CD4-positive, alpha-beta T cell (primary cell): ENCODE data around the gene CDC40. TPM values are rescaled to one million over a fixed set of nuclear protein-coding genes. Genes with fewer than 3 reads are reported as not detected.

Source experiments
- ATAC-seq: fragments of 200-7000 bp; cut with Tn5 transposase; one replicate; pipeline ENCODE4 v1.10.0; 2022; ENCODE audit warnings: mild to moderate bottlenecking; ENCODE audit not compliant: poor library complexity
- CTCF ChIA-PET: fragments of 350-600 bp; sonication (Branson Sonifier 250); formaldehyde crosslinking; loops from one replicate; lab custom pipeline; 2021; ENCODE audit warnings: antibody characterized with exemption, inconsistent platforms; lab: Charles Lee
- POLR2A ChIA-PET: fragments of 350-600 bp; sonication (Branson Sonifier 250); formaldehyde crosslinking; loops from one replicate; lab custom pipeline; 2021; ENCODE audit warnings: antibody characterized with exemption, inconsistent platforms; lab: Charles Lee
- DNase-seq, 14 experiments: peaks; one replicate each; pipeline ENCODE4 v3.0.0-alpha.2; 2013 to 2020; ENCODE audit warnings: mixed read lengths in 2 of 14
- H3K27ac ChIP-seq, 2 donors: one replicate each; pipeline versions ENCODE4 v1.5.1 to v1.7.0; 2013; ENCODE audit warnings: low read length in 2 of 2, low read depth in 1 of 2, mild to moderate bottlenecking in 1 of 2
- H3K27me3 ChIP-seq, 2 experiments: 1 replicate in 1 of 2; 2 replicates in 1 of 2; pipeline versions ENCODE4 v1.6.1 to v1.7.0; 2013; ENCODE audit warnings: low read length in 2 of 2, control low read depth in 1 of 2, mild to moderate bottlenecking in 1 of 2, moderate library complexity in 1 of 2; ENCODE audit not compliant: insufficient read depth in 2 of 2, control insufficient read depth in 1 of 2
- H3K36me3 ChIP-seq: one replicate; pipeline ENCODE4 v1.6.1; 2013; ENCODE audit warnings: low read length, control low read depth; ENCODE audit not compliant: insufficient read depth
- H3K4me1 ChIP-seq: one replicate; pipeline ENCODE4 v1.6.1; 2013; ENCODE audit warnings: low read length, control low read depth; ENCODE audit not compliant: insufficient read depth
- H3K4me3 ChIP-seq: one replicate; pipeline ENCODE4 v1.5.1; 2013; ENCODE audit warnings: mild to moderate bottlenecking, low read length, moderate library complexity
- H3K9me3 ChIP-seq, 2 experiments: 1 replicate in 1 of 2; 2 replicates in 1 of 2; pipeline versions ENCODE4 v1.6.1 to v1.7.0; 2013; ENCODE audit warnings: low read length in 2 of 2, mild to moderate bottlenecking in 2 of 2, control low read depth in 1 of 2, moderate library complexity in 1 of 2; ENCODE audit not compliant: control insufficient read depth in 1 of 2, insufficient read depth in 1 of 2
- H3K27ac Mint-ChIP-seq: one replicate; pipeline ENCODE4 v1.8.0; 2020; ENCODE audit warnings: mixed read lengths
- H3K27me3 Mint-ChIP-seq: one replicate; pipeline ENCODE4 v1.8.0; 2021; ENCODE audit warnings: mixed read lengths
- H3K36me3 Mint-ChIP-seq: one replicate; pipeline ENCODE4 v1.8.0; 2021; ENCODE audit warnings: low read depth, mixed read lengths
- H3K4me1 Mint-ChIP-seq: one replicate; pipeline ENCODE4 v1.8.0; 2021; ENCODE audit warnings: low read depth, mixed read lengths
- H3K4me3 Mint-ChIP-seq: one replicate; pipeline ENCODE4 v1.8.0; 2020; ENCODE audit warnings: mild to moderate bottlenecking, mixed read lengths
- H3K9me3 Mint-ChIP-seq: one replicate; pipeline ENCODE4 v1.8.0; 2020; ENCODE audit warnings: mixed read lengths
- intact Hi-C, 2 experiments: fragments of 100-400 bp; cut with DNase I in 1 of 2; cut with micrococcal nuclease in 1 of 2; formaldehyde crosslinking; loops; one replicate each; pipeline versions ENCODE4 v1.15.1 to v1.9.0; 2023 to 2025; cut with DNase I, micrococcal nuclease
- total RNA-seq, 174 experiments: library from RNA in 2 of 174; stranded (reverse) in 2 of 174; gene quantifications; one replicate each; pipeline ENCODE4 v1.2.3 and lab custom pipeline; 2021 to 2026
- TF ChIP-seq, protein P1 (sequence below): fragments of 200-600 bp; IDR thresholded peaks from one replicate; pipeline ENCODE4 v1.8.0; 2022; ENCODE audit warnings: antibody characterized with exemption, mild to moderate bottlenecking

CDC40 gene
- total RNA-seq, 2 experiments from 2014 or later = 26.0 to 29.5 TPM

DNA sequence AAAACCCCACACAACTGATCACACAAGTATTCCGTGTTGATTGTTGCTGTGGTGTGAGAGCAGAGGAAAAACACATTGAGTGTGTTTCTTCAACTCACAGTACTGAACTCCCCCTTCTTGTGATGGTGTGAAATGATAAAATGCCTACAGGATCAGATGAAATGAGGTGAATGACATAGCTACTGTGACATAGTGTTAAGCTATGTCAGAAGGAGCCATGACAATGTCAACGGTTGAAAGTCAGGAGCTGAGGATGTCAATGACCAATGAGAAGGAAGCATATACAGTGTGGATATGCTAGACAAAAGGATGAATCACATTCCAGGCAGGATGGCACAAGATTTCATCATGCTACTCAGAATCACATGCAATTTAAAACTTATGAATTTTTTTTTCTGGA, 39.6 kb upstream of the CDC40 start:
- DNase-seq = no peak
- no peak overlapping the region for H3K27ac ChIP-seq
- Mint-ChIP-seq H3K9me3 (no peaks in the 10 kb centered on the region), H3K4me3 (no peak overlapping the region), H3K27ac (no peak overlapping the region), H3K4me1 (no peaks in the 10 kb centered on the region), H3K27me3 (peaks cover 36% of the 10 kb centered on the region), H3K36me3 (no peaks in the 10 kb centered on the region)
- no peaks in the 10 kb centered on the region for H3K36me3 ChIP-seq
- intact Hi-C loops = no loop called here
- H3K4me1 ChIP-seq = no peaks in the 10 kb centered on the region
- TF ChIP-seq, protein P1, sequence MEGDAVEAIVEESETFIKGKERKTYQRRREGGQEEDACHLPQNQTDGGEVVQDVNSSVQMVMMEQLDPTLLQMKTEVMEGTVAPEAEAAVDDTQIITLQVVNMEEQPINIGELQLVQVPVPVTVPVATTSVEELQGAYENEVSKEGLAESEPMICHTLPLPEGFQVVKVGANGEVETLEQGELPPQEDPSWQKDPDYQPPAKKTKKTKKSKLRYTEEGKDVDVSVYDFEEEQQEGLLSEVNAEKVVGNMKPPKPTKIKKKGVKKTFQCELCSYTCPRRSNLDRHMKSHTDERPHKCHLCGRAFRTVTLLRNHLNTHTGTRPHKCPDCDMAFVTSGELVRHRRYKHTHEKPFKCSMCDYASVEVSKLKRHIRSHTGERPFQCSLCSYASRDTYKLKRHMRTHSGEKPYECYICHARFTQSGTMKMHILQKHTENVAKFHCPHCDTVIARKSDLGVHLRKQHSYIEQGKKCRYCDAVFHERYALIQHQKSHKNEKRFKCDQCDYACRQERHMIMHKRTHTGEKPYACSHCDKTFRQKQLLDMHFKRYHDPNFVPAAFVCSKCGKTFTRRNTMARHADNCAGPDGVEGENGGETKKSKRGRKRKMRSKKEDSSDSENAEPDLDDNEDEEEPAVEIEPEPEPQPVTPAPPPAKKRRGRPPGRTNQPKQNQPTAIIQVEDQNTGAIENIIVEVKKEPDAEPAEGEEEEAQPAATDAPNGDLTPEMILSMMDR = no peak
- peaks cover 0 to 15% of the 10 kb centered on the region in 2 experiments for H3K27me3 ChIP-seq
- H3K9me3 ChIP-seq = peaks cover 0 to 15% of the 10 kb centered on the region in 2 experiments
- H3K4me3 ChIP-seq = no peak overlapping the region
- ATAC-seq = no peak
- POLR2A ChIA-PET = no interaction called here
- CTCF ChIA-PET = no interaction called here

DNA sequence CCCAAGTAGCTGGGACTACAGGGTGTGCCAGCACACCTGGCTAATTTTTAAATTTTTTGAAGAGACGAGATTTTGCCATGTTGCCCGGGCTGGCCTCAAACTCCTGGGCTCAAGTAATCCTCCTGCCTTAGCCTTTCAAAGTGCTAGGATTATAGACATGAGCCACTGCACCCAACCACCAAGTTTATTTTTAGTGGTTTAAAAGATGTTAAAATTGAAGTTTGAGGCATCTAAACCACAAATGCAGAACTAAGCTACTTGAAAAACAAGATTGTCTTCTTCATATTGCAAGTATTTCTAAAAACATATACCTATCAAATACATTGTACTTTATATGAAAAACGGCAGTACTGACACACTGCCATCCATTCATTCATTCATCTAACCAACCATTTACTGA, 32.4 kb upstream of the CDC40 start:
- Mint-ChIP-seq H3K36me3 (no peaks in the 10 kb centered on the region), H3K9me3 (no peaks in the 10 kb centered on the region), H3K27me3 (peaks cover 29% of the 10 kb centered on the region), H3K4me1 (no peaks in the 10 kb centered on the region), H3K4me3 (no peak overlapping the region), H3K27ac (no peak overlapping the region)
- ChIA-PET CTCF (interaction anchor here (1.6 kb wide), 1 partner anchor 12 kb away, joined by 3 read pairs; no protein-coding TSS in a partner anchor), POLR2A (interaction anchor here (0.6 kb wide), 1 partner anchor 45 kb away, joined by 3 read pairs; no protein-coding TSS in a partner anchor)
- H3K27ac ChIP-seq = no peak overlapping the region
- TF ChIP-seq, protein P1 = no peak
- no peaks in the 10 kb centered on the region for H3K9me3 ChIP-seq
- H3K36me3 ChIP-seq = no peaks in the 10 kb centered on the region
- ATAC-seq (no peak), DNase-seq (no peak)
- no peaks in the 10 kb centered on the region for H3K4me1 ChIP-seq
- intact Hi-C loops = no loop called here
- H3K4me3 ChIP-seq = no peak overlapping the region
- H3K27me3 ChIP-seq = peaks cover 0 to 12% of the 10 kb centered on the region in 2 experiments

DNA sequence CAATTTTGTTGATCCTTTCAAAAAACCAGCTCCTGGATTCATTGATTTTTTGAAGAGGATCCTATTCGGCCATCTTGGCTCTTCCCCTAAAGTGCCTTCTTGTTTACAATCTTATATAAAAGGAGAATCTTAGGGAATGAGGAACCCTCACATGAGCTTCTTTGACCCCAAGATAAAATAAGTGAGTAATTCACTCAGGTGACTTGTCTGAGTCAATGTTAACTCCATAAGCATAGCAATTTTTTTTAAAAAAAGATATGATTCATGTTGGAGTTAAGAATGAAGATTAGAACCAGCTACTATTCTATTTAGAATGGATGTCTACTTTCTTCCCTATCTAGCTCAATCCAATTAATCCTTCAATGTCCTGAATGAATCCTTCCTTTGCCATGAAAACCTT, 21.7 kb upstream of the CDC40 start:
- no peak overlapping the region for H3K27ac ChIP-seq
- POLR2A ChIA-PET = no interaction called here
- Mint-ChIP-seq H3K4me3 (no peak overlapping the region), H3K27me3 (peaks cover 47% of the 10 kb centered on the region), H3K36me3 (no peaks in the 10 kb centered on the region), H3K27ac (no peak overlapping the region), H3K9me3 (no peaks in the 10 kb centered on the region), H3K4me1 (no peaks in the 10 kb centered on the region)
- peaks cover 4 to 12% of the 10 kb centered on the region in 2 experiments for H3K27me3 ChIP-seq
- no peaks in the 10 kb centered on the region for H3K36me3 ChIP-seq
- DNase-seq (no peak), ATAC-seq (no peak)
- CTCF ChIA-PET = no interaction called here
- intact Hi-C loops = no loop called here
- no peaks in the 10 kb centered on the region for H3K4me1 ChIP-seq
- H3K9me3 ChIP-seq = no peaks in the 10 kb centered on the region
- TF ChIP-seq, protein P1 = no peak
- no peak overlapping the region for H3K4me3 ChIP-seq
